Hepatocyte (in vitro differentiated cells): ENCODE data around the gene TPRKB.

Experiments used
- CTCF ChIP-seq: fragments of 200-600 bp; sonication (generic); IDR thresholded peaks from 2 replicates; pipeline ENCODE4 v1.5.1; 2016; ENCODE audit warnings: antibody characterized with exemption, mild to moderate bottlenecking; ENCODE audit not compliant: poor library complexity
- EZH2 ChIP-seq: fragments of 200-600 bp; sonication (generic); IDR thresholded peaks from 2 replicates; pipeline ENCODE4 v1.6.1; 2016; ENCODE audit warnings: antibody characterized with exemption, mild to moderate bottlenecking, borderline replicate concordance
- EZH2phosphoT487 ChIP-seq: fragments of 200-600 bp; sonication (generic); IDR thresholded peaks from one replicate; pipeline ENCODE4 v1.6.1; 2018; ENCODE audit warnings: antibody characterized with exemption, mild to moderate bottlenecking, low read depth, moderate library complexity; ENCODE audit not compliant: unreplicated experiment, severe bottlenecking

GRCh38 chr2:73716543-73717250 is 20.4 kb downstream of the TPRKB start:
- no peak for TF ChIP-seq CTCF
- no peak for TF ChIP-seq EZH2
- TF ChIP-seq EZH2phosphoT487 = no peak
